ENCODE data around the gene ADPRM.

Gene ADPRM

GRCh38 chr17:10741416-10742135 lies 44.2 kb downstream of the ADPRM start:
- no peak for DNase-seq (ENCODE audit: low spot score)

- no peak for DNase-seq (ENCODE audit: low spot score)
These were observed 45.0 kb downstream of the ADPRM start for GRCh38 chr17:10742431-10742830.

- peak; percentile 39 for DNase-seq (ENCODE audit: low spot score)
These were observed 46.1 kb downstream of the ADPRM start for GRCh38 chr17:10743316-10744009.

GRCh38 chr17:10744501-10745000 lies 47.2 kb downstream of the ADPRM start:
- no peak for DNase-seq (ENCODE audit: low spot score)

GRCh38 chr17:10745231-10745630 lies 47.8 kb downstream of the ADPRM start:
- no peak for DNase-seq (ENCODE audit: low spot score)

- DNase-seq (ENCODE audit: low spot score) = no peak
These were observed 51.3 kb downstream of the ADPRM start for GRCh38 chr17:10748531-10749181.

- DNase-seq (ENCODE audit: low spot score) = no peak
These were observed 52.8 kb downstream of the ADPRM start for GRCh38 chr17:10750210-10750609.

GRCh38 chr17:10751563-10751962 lies 54.2 kb downstream of the ADPRM start:
- no peak for DNase-seq (ENCODE audit: low spot score)

- no peak for DNase-seq (ENCODE audit: low spot score)
These were observed 55.3 kb downstream of the ADPRM start for GRCh38 chr17:10752696-10753095.

- peak; percentile 52 for DNase-seq (ENCODE audit: low spot score)
These were observed 56.7 kb downstream of the ADPRM start for GRCh38 chr17:10754109-10754508.

- DNase-seq (ENCODE audit: low spot score) = no peak
These were observed 57.6 kb downstream of the ADPRM start for GRCh38 chr17:10754861-10755591.

- no peak for DNase-seq (ENCODE audit: low spot score)
These were observed 58.3 kb downstream of the ADPRM start for GRCh38 chr17:10755592-10756127.

GRCh38 chr17:10756185-10756584 lies 58.8 kb downstream of the ADPRM start:
- no peak for DNase-seq (ENCODE audit: low spot score)

GRCh38 chr17:10756619-10757018 lies 59.2 kb downstream of the ADPRM start:
- no peak for DNase-seq (ENCODE audit: low spot score)

- DNase-seq (ENCODE audit: low spot score) = no peak
These were observed 59.7 kb downstream of the ADPRM start for GRCh38 chr17:10757067-10757466.

GRCh38 chr17:10757647-10758046 lies 60.3 kb downstream of the ADPRM start:
- no peak for DNase-seq (ENCODE audit: low spot score)

- DNase-seq (ENCODE audit: low spot score) = no peak
These were observed 60.7 kb downstream of the ADPRM start for GRCh38 chr17:10758062-10758461.

Measured in AG08396 (cell line).